Activated CD8-positive, alpha-beta memory T cell treated with anti-CD3 and anti-CD28 coated beads for 36 hours (primary cell): ENCODE measurements around the gene CADM4. TPM values are rescaled to one million over a fixed set of nuclear protein-coding genes. Genes with fewer than 3 reads are reported as not detected.

Experiments used
- CTCF ChIA-PET: fragments of 350-600 bp; sonication (Branson Sonifier 250); formaldehyde crosslinking; loops from one replicate; lab custom pipeline; 2021; ENCODE audit warnings: antibody characterized with exemption; lab: Charles Lee
- POLR2A ChIA-PET: fragments of 350-600 bp; sonication (Branson Sonifier 250); formaldehyde crosslinking; loops from one replicate; lab custom pipeline; 2021; ENCODE audit warnings: antibody characterized with exemption; lab: Charles Lee
- total RNA-seq, 2 experiments: library from RNA; stranded (reverse); gene quantifications; one replicate each; pipeline ENCODE4 v1.2.3, GENCODE V29; 2021

Gene CADM4
- total RNA-seq, 2 experiments from 2014 or later: 0.17 to 0.48 TPM

DNA sequence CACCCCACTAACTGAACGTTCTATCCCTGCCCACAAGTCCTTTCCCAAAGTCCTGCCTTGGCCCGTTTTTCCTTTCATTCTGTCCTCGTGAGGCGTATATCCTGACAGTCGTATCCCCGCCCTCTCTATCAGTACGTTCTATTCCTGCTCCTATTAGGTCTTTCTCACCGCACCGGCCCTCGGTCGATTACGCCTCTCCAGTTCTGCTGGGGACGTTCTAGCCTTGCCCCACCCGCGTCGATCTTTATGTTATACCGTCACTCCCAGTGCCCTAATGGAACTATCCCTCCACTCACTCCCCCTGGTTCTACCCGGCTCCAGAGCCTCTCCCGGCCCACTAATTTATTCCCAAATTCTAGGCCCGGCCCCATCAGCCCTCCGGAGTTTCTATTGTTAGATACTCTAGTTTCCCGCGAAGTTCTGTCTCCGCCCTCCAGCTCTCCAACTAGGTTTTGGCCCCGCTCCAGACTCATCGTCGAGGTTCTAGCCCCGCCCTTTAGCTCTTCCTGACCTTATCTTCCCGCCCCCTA is 28.3 kb upstream of the CADM4 start:
- POLR2A ChIA-PET: interaction anchor here (0.5 to 1.4 kb wide), 8 partner anchors 86 to 228 kb away, joined by 3 to 5 read pairs (median 4); partner anchors contain the start of genes KCNN4 and SMG9
- CTCF ChIA-PET: interaction anchor here (0.8 to 1.2 kb wide), 8 partner anchors 10 to 1023 kb away, joined by 3 to 6 read pairs (median 3); partner anchors contain the start of genes KCNN4 and ZNF575

- CTCF ChIA-PET: interaction anchor here (0.9 to 1.0 kb wide), 2 partner anchors 112 to 142 kb away, joined by 3 read pairs; no protein-coding TSS in a partner anchor
- POLR2A ChIA-PET: interaction anchor here (0.6 to 1.4 kb wide), 3 partner anchors 12 to 88 kb away, joined by 3 to 5 read pairs (median 3); partner anchors contain the start of gene SMG9
Observed at GRCh38 chr19:43667126-43667875, 27.7 kb upstream of the CADM4 start.

- ChIA-PET CTCF (interaction anchor here (0.7 kb wide), 1 partner anchor 136 kb away, joined by 3 read pairs; no protein-coding TSS in a partner anchor), POLR2A (no interaction called here)
Observed at GRCh38 chr19:43664018-43664417, 24.4 kb upstream of the CADM4 start.

- ChIA-PET CTCF (interaction anchor here (0.6 kb wide), 1 partner anchor 83 kb away, joined by 3 read pairs; no protein-coding TSS in a partner anchor), POLR2A (no interaction called here)
Observed at GRCh38 chr19:43662487-43662886, 22.8 kb upstream of the CADM4 start.

DNA sequence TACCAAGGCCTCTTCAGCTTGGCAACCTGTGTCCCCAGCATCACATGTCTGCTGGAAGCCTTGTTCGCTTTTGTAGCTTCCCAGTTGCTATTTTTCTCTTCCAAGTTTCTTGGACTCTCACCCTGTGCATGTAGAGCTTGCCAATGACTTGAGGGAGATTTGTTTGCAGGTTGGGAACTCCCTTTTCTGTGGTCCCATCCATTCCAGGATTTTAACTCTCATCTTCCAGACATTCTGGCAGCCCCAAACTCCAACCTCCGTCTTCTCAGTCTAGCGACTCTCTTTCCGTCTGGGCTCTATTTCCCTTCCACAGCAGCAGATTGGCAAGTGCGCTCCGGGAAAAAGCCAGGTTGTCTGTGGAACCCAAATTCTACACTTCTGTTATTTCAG is 21.3 kb upstream of the CADM4 start:
- CTCF ChIA-PET: no interaction called here
- POLR2A ChIA-PET: no interaction called here

DNA sequence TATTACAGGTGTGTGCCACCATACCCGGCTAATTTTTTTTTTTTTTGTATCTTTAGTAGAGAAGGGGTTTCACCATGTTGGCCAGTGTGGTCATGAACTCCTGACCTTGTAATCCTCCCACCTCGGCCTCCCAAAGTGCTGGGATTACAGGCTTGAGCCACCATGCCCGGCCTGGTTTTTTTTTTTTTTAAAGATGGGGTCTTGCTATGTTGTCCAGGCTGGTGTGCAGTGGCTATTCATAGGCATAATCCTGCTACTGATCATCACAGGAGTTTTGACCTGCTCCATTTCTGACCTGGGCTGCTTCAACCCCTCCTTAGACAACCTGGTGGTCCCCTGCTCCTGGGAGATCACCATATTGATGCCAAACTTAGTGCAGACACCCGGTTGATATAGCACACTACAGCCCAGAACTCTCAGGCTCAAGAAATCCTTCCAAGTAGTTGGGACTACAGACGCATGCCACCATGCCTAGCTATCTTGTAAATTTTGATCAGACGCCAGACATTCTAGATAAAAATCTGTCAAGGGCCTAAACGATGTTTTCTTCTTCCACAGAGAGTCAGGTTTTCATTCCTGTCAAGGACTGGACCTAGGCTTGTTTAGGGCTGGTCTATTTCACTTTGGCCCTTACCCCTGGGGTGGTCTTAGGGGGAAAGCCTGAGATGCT is 20.8 kb upstream of the CADM4 start:
- POLR2A ChIA-PET: interaction anchor here (0.7 kb wide), 1 partner anchor 8 kb away, joined by 3 read pairs; no protein-coding TSS in a partner anchor
- CTCF ChIA-PET: no interaction called here

DNA sequence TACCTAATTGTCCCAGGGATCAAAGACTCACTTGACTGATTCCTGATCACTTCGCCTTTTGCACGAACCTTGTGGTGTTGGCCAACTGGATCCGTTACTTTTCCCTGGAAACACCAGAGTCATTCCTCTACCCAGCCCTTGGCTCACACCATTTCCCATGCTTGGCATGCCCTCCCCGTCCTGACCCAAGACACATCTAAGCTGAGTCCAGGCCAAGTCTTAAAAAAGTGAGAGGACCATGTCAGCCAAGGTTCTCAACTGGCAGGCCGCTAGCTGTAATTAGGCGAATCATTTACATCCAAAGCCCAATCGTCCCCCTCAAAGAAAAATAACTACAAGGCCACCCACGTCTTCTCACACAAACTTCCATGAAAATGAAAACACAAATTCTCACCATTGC is 18.8 kb upstream of the CADM4 start:
- ChIA-PET POLR2A (no interaction called here), CTCF (interaction anchor here (0.6 to 1.0 kb wide), 2 partner anchors 10 to 103 kb away, joined by 3 read pairs; no protein-coding TSS in a partner anchor)

DNA sequence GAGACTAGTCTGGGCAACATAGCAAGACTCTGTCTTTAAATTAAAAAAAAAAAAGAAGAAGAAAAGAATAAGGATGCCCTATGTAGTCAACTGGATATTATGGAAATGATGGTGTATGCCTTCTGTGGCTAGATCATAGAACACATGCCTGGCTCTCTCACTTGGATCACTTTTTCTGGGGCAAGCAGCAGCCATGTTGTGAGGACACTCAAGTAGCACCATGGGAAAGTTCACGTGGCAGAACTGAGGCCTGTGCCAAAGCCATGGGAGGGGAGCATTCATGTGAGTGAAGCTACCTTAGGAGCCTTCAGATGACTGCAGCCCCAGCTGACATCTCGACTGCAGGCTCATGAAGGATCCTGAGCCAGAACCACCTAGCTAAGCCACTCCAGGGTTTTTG is 18.4 kb upstream of the CADM4 start:
- ChIA-PET CTCF (interaction anchor here (1.0 kb wide), 1 partner anchor 11 kb away, joined by 3 read pairs; no protein-coding TSS in a partner anchor), POLR2A (no interaction called here)

DNA sequence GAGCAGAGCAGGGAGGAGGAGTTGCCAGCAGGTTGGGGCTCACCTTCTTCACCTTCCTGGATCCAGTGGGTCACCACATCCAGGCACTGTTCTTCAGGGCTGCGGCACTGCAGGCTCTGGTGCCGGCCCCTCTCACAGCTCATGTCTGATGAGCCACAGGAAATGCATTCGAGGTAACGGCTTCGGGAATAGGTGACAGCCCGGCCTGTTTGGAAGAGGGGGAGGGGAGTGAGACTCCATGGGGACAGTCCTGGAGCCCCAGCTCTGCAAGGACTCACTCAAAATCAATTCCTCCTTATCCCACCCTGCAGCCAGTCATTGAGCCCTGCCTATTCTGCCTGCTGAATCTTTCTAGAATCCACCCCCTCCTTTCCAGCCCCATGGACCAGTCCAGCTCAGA is 16.8 kb upstream of the CADM4 start:
- ChIA-PET CTCF (interaction anchor here (0.7 kb wide), 1 partner anchor 101 kb away, joined by 3 read pairs; no protein-coding TSS in a partner anchor), POLR2A (no interaction called here)

DNA sequence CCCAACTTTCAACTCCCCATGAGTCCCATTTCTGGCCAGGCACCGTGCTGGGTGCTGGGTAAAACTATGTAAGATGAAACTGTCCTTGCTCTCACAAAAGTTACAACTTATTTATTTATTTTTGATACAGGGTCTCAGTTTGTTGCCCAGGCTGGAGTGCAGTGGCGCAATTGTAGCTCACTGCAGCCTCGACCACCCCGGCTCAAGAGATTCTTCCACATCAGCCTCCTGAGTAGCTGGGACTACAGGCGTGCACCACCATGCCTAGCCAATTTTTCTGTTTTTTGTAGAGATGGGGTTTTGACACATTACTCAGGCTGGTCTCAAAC is 12.9 kb upstream of the CADM4 start:
- CTCF ChIA-PET: interaction anchor here (0.8 kb wide), 1 partner anchor 97 kb away, joined by 3 read pairs; no protein-coding TSS in a partner anchor
- POLR2A ChIA-PET: interaction anchor here (0.6 kb wide), 1 partner anchor 7 kb away, joined by 3 read pairs; no protein-coding TSS in a partner anchor

DNA sequence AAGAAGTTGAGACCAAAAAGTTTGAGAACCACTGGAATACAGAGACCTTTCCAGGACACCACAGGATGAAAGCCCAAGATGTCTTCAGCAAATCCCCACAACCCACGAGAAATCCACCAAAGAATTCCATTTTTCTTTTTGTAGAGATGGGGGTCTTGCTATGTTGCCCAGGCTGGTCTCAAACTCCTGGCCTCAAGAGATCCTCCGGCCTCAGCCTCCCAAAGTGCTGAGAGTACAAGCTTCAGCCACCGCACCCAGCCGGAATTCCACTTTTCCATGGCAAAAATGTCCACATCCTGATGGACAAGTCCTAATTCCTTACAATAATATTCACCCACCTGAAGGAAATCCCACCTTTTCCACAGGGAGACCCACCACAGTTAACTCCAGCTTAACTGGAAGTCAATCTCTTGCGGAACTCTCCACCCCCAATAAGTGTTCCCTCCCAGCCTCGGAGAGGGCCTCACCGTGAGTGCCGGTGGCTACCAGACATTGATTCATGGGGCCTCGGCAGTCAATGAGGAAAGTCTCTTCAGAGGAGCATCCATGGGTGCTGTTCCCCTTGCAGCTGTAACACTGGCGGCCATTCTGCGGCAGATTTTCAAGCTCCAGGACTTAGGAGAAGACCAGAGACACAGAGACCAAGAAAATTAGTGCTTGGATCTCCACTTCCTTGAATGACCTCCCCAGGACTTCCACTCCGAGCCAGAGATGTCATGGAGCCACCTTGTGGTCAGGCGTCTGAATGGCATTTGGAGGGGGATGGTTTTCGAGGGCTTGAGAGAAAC is 12.3 kb upstream of the CADM4 start:
- ChIA-PET POLR2A (interaction anchor here (0.6 kb wide), 1 partner anchor 8 kb away, joined by 3 read pairs; no protein-coding TSS in a partner anchor), CTCF (interaction anchor here (0.8 to 0.9 kb wide), 2 partner anchors 97 to 205 kb away, joined by 3 read pairs; no protein-coding TSS in a partner anchor)

DNA sequence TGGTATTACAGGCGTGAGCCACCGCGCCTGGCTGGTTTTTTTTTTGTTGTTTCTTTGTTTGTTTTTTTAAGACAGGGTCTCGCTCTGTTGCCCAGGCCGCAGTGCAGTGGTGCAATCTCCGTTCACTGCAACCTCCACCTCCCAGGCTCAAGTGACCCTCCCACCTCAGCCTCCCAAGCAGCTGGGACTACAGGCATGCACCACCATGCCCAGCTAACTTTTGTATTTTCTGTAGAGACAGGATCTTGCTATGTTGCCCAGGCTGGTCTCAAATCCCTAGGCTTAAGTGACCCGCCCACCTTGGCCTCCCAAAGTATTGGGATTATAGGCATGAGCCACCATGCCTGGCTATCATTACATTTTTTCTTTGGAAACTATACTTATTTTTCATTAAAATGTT is 10.6 kb upstream of the CADM4 start:
- ChIA-PET CTCF (interaction anchor here (0.7 to 1.1 kb wide), 2 partner anchors 1473 to 1801 kb away, joined by 3 read pairs; no protein-coding TSS in a partner anchor), POLR2A (interaction anchor here (0.6 kb wide), 1 partner anchor 118 kb away, joined by 3 read pairs; no protein-coding TSS in a partner anchor)

DNA sequence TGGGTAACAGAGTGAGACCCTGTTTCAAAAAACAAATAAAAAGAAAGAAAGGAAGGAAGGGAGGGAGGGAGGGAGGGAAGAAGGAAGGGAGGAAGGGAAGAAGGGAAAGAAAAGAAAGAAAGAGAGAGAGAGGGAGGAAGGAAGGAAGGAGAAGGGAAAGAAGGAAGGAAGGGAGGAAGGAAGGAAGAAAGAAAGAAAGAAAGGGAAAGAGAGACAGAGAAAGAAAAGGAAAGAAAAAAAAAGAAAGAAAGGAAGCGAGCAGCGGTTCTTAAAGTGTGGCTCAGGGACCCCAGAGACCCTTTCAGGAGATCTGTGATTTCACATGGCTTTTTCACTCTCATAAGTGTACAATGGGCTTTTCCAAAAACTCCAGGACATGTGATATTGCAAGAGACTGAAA is 9.9 kb upstream of the CADM4 start:
- CTCF ChIA-PET: interaction anchor here (1.1 kb wide), 1 partner anchor 1800 kb away, joined by 3 read pairs; no protein-coding TSS in a partner anchor

DNA sequence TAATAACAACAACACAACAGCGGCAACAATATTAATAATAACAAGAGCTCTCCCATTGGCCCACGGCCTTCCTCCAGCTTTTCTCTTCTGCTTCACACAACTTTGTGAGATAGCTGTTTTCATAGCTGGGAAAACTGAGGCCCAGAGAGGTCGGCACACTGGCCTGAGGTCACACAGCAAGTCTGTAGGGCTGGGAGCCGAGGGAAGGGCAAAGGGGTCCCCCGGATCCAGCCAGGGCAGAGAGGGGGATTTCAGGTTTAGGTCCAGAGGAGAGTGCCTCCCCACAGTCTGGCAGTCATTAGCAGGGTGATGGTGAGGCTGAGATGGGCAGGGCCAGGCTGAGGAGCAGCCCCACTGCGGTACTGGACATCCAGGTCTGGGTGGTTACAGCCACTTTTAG is 9.0 kb upstream of the CADM4 start:
- POLR2A ChIA-PET: no interaction called here
- CTCF ChIA-PET: no interaction called here

More for the DNA sequence above, 9.9 kb upstream of the CADM4 start:
- POLR2A ChIA-PET: no interaction called here

DNA sequence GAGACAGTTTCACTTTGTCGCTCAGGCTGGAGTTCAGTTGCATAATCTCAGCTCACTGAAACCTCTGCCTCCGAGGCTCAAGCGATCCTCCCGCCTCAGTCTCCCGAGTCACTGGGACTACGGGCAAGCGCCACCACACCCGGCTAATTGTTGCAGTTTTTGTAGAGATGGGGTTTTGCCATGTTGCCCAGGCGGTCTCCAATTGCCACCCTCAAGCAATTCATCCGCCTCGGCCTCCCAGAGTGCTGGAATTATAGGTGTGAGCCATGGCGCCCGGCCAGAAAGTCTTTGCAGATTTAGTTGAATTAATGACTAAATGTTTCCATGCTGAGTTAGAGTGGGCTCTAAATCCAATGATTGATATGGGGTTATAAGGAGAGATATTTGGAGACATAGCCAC is 4.5 kb upstream of the CADM4 start:
- POLR2A ChIA-PET: interaction anchor here (0.6 kb wide), 1 partner anchor 60 kb away, joined by 4 read pairs; no protein-coding TSS in a partner anchor
- CTCF ChIA-PET: no interaction called here

GRCh38 chr19:43643326-43643725 is 3.7 kb upstream of the CADM4 start:
- ChIA-PET POLR2A (interaction anchor here (0.5 kb wide), 1 partner anchor 163 kb away, joined by 3 read pairs; no protein-coding TSS in a partner anchor), CTCF (no interaction called here)

GRCh38 chr19:43642531-43642930 is 2.9 kb upstream of the CADM4 start:
- CTCF ChIA-PET: no interaction called here
- POLR2A ChIA-PET: interaction anchor here (0.6 kb wide), 1 partner anchor 48 kb away, joined by 3 read pairs; no protein-coding TSS in a partner anchor

DNA sequence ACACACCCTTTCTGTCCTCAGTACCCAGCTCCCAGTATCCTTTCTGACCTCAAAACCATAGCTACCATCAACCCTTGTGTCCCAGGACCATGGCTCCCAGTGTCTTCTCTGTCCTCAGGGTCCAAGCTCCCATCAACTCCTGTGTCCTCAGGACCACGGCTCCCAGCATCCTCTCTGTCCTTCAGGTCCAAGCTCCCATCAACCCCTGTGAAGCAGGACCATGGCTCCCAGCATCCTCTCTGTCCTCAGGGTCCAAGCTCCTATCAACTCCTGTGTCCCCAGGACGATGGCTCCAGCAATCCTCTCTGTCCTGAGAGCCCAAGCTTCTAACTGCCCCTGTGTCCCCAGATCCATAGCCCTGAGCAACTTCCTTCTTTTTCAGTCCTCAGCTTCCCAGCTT is 1.7 kb upstream of the CADM4 start:
- POLR2A ChIA-PET: no interaction called here
- CTCF ChIA-PET: interaction anchor here (0.6 to 1.1 kb wide), 2 partner anchors 47 to 144 kb away, joined by 3 read pairs; no protein-coding TSS in a partner anchor
